Lower leg skin (tissue), 3 donors: Measurements from ENCODE around the gene COA6.

Experiments used
- POLR2A ChIP-seq, 2 donors: fragments of 450-650 bp; IDR thresholded peaks; one replicate each; pipeline ENCODE4 v1.6.1; 2016 to 2017; ENCODE audit warnings: antibody characterized with exemption in 2 of 2, mild to moderate bottlenecking in 1 of 2, moderate library complexity in 1 of 2
- TF ChIP-seq, protein P1 (sequence below), 3 donors: fragments of 450-650 bp; IDR thresholded peaks; one replicate each; pipeline ENCODE4 v1.5.1; 2016; ENCODE audit warnings: antibody characterized with exemption in 3 of 3, mild to moderate bottlenecking in 3 of 3, moderate library complexity in 2 of 3

DNA sequence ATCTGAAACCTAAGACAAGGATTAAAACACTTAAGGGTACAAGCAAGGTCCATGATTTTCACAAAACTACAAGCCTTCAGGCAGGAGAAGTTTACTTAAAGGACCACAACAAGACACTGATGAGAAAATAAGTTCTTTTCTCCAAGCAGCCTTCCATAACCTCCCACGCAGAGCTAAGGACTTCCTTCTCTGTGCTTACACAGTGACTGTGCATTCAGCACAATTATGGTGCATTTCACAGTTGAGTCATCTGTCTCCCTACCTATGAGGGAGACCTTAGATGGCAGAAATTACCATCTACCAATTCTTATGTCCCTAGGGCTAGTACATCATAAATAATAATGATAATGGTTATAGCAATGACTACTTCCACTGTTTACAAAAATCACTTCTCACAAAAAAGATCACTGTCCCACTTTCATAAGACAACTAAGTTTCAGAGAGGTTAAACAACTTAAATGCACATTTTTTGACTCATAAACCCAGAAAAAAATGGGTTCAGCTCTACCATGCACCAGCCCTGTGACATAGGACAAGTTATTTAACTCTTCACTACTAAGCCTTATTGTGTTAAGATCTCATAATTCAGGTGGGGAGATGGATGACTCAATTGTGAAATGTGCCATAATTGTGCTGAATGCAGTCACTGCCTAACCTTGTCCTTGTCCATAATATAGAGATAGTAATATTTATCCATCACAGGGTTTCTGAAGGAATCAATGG lies 60.5 kb downstream of the COA6 start:
- TF ChIP-seq, protein P1, sequence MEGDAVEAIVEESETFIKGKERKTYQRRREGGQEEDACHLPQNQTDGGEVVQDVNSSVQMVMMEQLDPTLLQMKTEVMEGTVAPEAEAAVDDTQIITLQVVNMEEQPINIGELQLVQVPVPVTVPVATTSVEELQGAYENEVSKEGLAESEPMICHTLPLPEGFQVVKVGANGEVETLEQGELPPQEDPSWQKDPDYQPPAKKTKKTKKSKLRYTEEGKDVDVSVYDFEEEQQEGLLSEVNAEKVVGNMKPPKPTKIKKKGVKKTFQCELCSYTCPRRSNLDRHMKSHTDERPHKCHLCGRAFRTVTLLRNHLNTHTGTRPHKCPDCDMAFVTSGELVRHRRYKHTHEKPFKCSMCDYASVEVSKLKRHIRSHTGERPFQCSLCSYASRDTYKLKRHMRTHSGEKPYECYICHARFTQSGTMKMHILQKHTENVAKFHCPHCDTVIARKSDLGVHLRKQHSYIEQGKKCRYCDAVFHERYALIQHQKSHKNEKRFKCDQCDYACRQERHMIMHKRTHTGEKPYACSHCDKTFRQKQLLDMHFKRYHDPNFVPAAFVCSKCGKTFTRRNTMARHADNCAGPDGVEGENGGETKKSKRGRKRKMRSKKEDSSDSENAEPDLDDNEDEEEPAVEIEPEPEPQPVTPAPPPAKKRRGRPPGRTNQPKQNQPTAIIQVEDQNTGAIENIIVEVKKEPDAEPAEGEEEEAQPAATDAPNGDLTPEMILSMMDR (IDR thresholded peaks at IDR 0.05): no peak
- no peak for TF ChIP-seq POLR2A (IDR thresholded peaks at IDR 0.05)
